ENCODE data around the gene PSMA6.
"Not testable (repeated sequence)": the region's sequence is repeated elsewhere in the genome, so short reads cannot be mapped to it uniquely, and the experiment has no call there.

Gene PSMA6

DNA sequence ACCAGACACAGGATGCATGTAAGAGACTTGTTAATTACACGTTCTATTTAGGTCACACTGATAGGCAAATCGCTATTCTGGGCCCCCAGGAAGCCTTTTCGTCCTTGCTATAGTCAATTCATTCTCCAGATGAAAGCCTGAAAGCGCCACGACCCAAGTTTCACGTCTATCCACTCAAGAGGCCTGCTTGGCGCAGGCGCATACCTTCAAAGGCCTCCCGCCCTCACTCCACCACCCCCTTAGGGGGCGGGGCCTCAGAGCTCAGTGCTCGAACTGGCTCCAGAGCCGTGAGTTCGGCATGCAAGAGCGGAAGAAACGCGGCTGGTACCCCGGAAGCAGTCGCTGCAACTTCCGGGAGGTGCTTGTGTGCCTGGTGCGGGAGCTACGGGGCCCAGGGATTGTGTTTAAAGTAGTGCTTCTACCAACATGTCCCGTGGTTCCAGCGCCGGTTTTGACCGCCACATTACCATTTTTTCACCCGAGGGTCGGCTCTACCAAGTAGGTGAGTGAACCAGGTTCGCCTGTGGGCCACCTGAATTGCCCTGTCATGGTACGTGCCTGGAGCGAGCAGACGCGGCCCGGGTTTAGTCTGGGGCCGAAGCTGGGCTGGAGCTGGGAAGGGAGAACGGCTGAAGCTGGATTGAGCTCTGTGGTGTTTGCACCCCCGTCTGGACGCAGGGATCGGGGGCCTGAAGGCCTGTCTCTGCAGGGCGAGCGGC is at the start of gene PSMA6:
Gene PSMA6, plus strand, starts transcription at position 332 of the 719 bp plus-strand sequence. Its CDS starts 95 bp downstream, at position 427.
- Histone ChIP-seq H3K27me3 (ENCODE audit: control insufficient read depth, insufficient read depth, low read length) (no peaks in the 10 kb centered on the region), H3K36me3 (ENCODE audit: control insufficient read depth, insufficient read depth, low read length) (no peaks in the 10 kb centered on the region), H3K4me3 (ENCODE audit: low read length) (peak within 1 kb of the TSS; percentile 99), H3K27ac (ENCODE audit: low read depth, low read length) (peak within 1 kb of the TSS; percentile 97), H3K4me1 (ENCODE audit: control insufficient read depth, insufficient read depth, low read length) (peaks cover 16% of the 10 kb centered on the region), H3K9ac (ENCODE audit: low read length) (peak within 1 kb of the TSS; percentile 95)

DNA sequence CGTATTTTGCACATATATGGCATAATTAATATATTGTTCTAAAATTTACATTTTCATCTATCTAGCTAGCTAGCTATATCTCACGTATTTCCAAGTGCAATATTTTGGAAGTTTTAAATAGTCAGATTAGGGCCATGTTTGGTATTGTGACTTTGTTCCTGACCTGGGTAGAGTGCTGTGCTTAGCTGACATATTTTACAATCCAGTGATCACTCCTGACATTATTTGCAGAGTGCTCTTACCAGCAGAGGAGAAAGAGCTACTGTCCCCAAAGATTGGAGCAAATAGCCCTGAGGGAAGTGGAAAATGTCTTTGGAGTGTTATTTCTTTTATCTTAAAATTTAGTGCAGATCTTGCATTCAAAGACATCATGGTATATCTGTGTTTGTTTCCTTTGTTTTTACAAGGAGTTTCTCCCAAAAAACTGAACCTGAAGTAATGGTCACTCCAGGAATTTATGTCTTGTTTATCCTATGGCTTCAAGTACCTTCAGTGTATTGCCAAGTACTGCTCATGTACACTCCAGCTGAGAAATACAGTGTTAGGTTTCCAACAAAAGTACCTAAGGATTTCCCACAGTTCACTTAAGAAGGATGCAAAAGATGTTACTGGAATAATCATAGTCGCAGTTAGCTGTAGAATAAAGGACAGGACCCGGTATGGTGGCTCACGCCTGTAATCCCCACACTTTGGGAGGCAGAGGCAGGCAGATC is 49.4 kb upstream of the PSMA6 start:
- no peaks in the 10 kb centered on the region for H3K36me3 ChIP-seq (ENCODE audit: control insufficient read depth, insufficient read depth, low read length)
- no peaks in the 10 kb centered on the region for H3K27me3 ChIP-seq (ENCODE audit: control insufficient read depth, insufficient read depth, low read length)
- H3K9ac ChIP-seq (ENCODE audit: low read length): no peak overlapping the region
- no peak overlapping the region for H3K27ac ChIP-seq (ENCODE audit: low read depth, low read length)
- no peaks in the 10 kb centered on the region for H3K4me1 ChIP-seq (ENCODE audit: control insufficient read depth, insufficient read depth, low read length)
- H3K4me3 ChIP-seq (ENCODE audit: low read length): no peak overlapping the region

DNA sequence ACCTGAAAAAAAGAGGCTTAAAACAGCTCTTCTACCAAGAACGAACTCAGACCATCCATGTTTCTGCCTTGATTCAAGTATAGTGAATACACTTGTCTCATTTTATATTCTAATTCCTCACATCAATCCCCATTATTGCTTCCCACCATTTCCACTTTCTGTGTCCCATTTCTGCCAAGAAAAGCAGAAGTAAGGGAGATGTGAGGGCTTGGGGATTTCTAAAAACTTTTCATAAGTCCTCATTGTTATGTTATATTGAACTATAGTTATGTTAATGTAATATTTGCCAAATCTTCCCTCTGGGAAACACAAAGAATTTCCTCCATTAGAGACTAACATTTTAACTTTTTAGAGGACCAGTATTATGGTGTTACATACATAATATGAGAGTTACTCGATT is 48.2 kb upstream of the PSMA6 start:
- H3K4me1 ChIP-seq (ENCODE audit: control insufficient read depth, insufficient read depth, low read length): no peaks in the 10 kb centered on the region
- H3K36me3 ChIP-seq (ENCODE audit: control insufficient read depth, insufficient read depth, low read length): no peaks in the 10 kb centered on the region

DNA sequence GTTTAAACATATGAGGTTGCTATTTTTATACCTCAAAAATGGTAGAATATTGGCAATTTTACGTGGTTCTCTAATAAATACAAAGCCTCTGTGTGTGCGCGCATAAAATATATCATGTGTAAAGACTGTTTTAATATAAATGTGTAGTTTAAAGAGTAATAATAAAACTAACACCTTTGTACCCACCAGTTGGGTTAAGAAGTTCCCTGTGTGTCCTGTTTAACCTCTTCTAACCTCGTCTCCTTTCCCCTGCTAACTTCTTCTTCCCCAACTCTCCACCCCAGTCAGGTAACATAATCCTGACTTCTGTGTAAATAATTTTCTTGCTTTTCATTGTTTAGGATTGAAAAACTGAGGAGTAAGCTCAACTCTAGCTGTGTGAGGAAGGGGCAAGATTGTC is 47.6 kb upstream of the PSMA6 start:
- no peaks in the 10 kb centered on the region for H3K36me3 ChIP-seq (ENCODE audit: control insufficient read depth, insufficient read depth, low read length)
- no peak overlapping the region for H3K27ac ChIP-seq (ENCODE audit: low read depth, low read length)
- H3K4me3 ChIP-seq (ENCODE audit: low read length): no peak overlapping the region
- no peaks in the 10 kb centered on the region for H3K4me1 ChIP-seq (ENCODE audit: control insufficient read depth, insufficient read depth, low read length)
- H3K9ac ChIP-seq (ENCODE audit: low read length): no peak overlapping the region
- no peaks in the 10 kb centered on the region for H3K27me3 ChIP-seq (ENCODE audit: control insufficient read depth, insufficient read depth, low read length)

More for the DNA sequence above, 48.2 kb upstream of the PSMA6 start:
- Histone ChIP-seq H3K27me3 (ENCODE audit: control insufficient read depth, insufficient read depth, low read length) (no peaks in the 10 kb centered on the region), H3K4me3 (ENCODE audit: low read length) (no peak overlapping the region), H3K27ac (ENCODE audit: low read depth, low read length) (no peak overlapping the region), H3K9ac (ENCODE audit: low read length) (no peak overlapping the region)

DNA sequence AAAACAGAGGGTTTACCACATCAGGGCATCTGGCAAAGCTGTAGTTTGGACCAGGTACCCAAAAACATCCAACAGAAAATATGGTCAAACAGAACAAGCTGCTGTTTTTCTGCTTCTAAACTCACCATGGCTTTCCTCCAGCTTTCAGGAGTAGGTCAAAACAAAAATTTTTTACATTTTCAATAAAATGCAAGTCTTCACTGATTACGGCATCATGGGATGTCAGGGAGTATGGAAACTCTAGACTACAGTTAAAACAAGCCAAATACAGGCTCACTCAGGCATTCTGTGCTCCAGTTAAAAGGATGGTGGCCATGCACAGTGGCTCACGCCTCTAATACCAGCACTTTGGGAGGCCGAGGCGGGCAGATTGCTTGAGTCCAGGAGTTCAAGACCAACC is 47.1 kb upstream of the PSMA6 start:
- no peak overlapping the region for H3K27ac ChIP-seq (ENCODE audit: low read depth, low read length)
- H3K4me1 ChIP-seq (ENCODE audit: control insufficient read depth, insufficient read depth, low read length): no peaks in the 10 kb centered on the region
- H3K4me3 ChIP-seq (ENCODE audit: low read length): no peak overlapping the region
- H3K9ac ChIP-seq (ENCODE audit: low read length): no peak overlapping the region
- no peaks in the 10 kb centered on the region for H3K27me3 ChIP-seq (ENCODE audit: control insufficient read depth, insufficient read depth, low read length)
- H3K36me3 ChIP-seq (ENCODE audit: control insufficient read depth, insufficient read depth, low read length): no peaks in the 10 kb centered on the region

DNA sequence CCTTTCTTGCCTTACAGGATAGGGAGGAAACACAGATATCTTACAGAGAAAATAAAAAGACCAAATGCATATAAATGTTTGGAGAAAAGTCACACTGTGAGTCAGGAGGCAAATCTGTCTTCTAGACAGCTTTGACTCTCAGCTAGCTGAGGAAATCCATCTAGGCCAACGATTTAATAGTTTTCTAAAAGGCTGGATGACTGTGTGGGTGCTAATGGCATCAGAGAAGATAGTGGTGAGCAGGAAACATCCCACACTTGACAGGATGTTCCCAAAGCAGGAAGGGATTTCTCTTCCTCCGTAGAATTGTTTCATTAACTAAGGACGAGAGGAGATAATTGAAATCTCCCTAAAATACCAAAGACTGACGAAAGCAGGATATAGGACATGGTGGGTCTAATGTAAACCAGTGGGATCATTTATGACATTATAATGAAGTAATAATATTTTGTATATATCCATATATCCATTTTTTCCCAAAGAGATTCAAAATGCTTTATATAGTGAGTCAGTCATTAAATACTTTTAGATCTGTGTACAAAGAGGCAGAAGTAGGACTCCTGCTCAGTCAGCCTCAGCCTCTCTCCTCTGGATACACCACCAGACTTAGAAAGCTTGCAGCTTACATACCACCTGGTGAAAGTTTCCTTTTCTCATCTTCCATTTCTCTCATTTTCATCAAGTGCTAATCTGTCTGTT is 44.3 kb upstream of the PSMA6 start:
- no peak overlapping the region for H3K4me3 ChIP-seq (ENCODE audit: low read length)
- H3K9ac ChIP-seq (ENCODE audit: low read length): no peak overlapping the region
- no peaks in the 10 kb centered on the region for H3K27me3 ChIP-seq (ENCODE audit: control insufficient read depth, insufficient read depth, low read length)
- H3K36me3 ChIP-seq (ENCODE audit: control insufficient read depth, insufficient read depth, low read length): no peaks in the 10 kb centered on the region
- no peaks in the 10 kb centered on the region for H3K4me1 ChIP-seq (ENCODE audit: control insufficient read depth, insufficient read depth, low read length)
- H3K27ac ChIP-seq (ENCODE audit: low read depth, low read length): no peak overlapping the region

DNA sequence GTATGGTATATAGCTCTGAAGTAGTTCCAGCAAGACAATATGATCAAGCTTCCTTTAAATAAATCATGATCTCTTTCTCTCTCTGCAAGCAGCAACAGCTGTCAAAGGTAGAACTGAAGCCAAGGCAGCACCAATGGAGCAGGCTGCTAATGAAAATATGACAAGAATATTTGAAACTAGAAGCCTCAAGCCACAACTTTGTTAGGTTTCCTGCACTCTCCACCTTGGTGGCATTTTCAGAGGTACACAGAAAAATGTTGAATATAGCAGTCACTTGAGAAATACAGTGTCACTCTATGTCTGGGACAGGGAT is 43.8 kb upstream of the PSMA6 start:
- H3K9ac ChIP-seq (ENCODE audit: low read length): no peak overlapping the region
- no peak overlapping the region for H3K4me3 ChIP-seq (ENCODE audit: low read length)
- H3K27ac ChIP-seq (ENCODE audit: low read depth, low read length): no peak overlapping the region
- H3K27me3 ChIP-seq (ENCODE audit: control insufficient read depth, insufficient read depth, low read length): no peaks in the 10 kb centered on the region
- H3K4me1 ChIP-seq (ENCODE audit: control insufficient read depth, insufficient read depth, low read length): no peaks in the 10 kb centered on the region
- H3K36me3 ChIP-seq (ENCODE audit: control insufficient read depth, insufficient read depth, low read length): no peaks in the 10 kb centered on the region

DNA sequence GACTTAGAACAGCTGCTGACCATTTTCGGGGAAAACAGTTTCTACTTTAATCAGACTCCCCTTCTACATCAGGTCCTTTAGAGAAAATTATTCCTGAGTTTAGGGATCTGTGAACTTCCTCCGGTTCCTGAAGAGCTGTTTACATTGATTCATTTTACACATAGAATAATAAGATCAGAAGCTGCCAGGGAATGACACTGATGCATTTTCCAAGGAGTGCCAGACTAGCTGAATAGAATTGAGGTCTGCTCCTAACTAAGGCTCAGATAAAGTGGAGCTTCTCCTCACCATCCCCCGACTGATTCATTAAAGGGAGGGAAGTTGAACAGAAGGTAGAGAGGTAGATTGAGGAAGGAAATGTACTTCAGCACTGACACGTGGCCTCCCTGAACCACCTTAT is 41.9 kb upstream of the PSMA6 start:
- no peaks in the 10 kb centered on the region for H3K27me3 ChIP-seq (ENCODE audit: control insufficient read depth, insufficient read depth, low read length)
- no peak overlapping the region for H3K4me3 ChIP-seq (ENCODE audit: low read length)
- no peaks in the 10 kb centered on the region for H3K4me1 ChIP-seq (ENCODE audit: control insufficient read depth, insufficient read depth, low read length)
- no peaks in the 10 kb centered on the region for H3K36me3 ChIP-seq (ENCODE audit: control insufficient read depth, insufficient read depth, low read length)
- no peak overlapping the region for H3K9ac ChIP-seq (ENCODE audit: low read length)
- H3K27ac ChIP-seq (ENCODE audit: low read depth, low read length): no peak overlapping the region

DNA sequence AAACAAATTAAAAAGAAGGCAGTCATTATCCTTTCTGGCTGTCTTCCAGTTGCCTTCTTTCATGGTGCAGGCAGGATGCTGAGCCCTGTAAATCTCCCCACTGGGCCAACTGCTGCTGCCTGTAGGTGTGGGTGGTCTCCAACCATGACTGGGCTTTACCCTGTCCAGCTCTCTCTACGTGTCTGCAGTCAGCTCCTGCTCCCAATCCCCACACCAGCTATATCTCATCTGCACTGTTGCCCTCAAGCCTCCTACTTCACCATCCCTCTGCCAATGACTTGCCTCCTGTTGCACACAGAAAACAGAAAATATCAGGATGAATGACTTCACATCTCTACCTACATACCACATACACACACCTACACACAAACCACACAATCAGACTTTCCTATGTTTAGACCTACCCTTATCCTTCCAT is 39.7 kb upstream of the PSMA6 start:
- Histone ChIP-seq H3K27me3 (ENCODE audit: control insufficient read depth, insufficient read depth, low read length) (no peaks in the 10 kb centered on the region), H3K27ac (ENCODE audit: low read depth, low read length) (no peak overlapping the region), H3K36me3 (ENCODE audit: control insufficient read depth, insufficient read depth, low read length) (no peaks in the 10 kb centered on the region), H3K4me1 (ENCODE audit: control insufficient read depth, insufficient read depth, low read length) (no peaks in the 10 kb centered on the region), H3K9ac (ENCODE audit: low read length) (no peak overlapping the region), H3K4me3 (ENCODE audit: low read length) (no peak overlapping the region)

DNA sequence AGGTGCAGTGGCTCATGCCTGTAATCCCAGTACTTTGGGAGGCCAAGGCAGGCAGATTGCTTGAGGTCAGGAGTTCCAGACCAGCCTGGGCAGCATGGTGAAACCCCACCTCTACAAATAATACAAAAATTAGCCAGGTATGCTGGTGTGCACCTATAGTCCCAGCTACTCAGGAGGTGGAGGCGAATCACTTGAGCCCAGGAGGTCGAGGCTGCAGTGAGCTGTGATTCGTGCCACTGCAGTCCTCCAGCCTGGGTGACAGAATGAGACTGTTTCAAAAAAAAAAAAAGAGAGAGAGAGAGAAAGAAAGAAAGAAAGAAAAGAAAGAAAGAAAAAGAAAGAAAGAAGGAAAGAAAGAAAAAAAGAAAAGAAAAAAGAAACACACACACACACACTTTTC is 39.1 kb upstream of the PSMA6 start:
- not testable (repeated sequence) for H3K27ac ChIP-seq (ENCODE audit: low read depth, low read length); H3K9ac ChIP-seq (ENCODE audit: low read length); H3K27me3 ChIP-seq (ENCODE audit: control insufficient read depth, insufficient read depth, low read length); H3K4me3 ChIP-seq (ENCODE audit: low read length); H3K36me3 ChIP-seq (ENCODE audit: control insufficient read depth, insufficient read depth, low read length); H3K4me1 ChIP-seq (ENCODE audit: control insufficient read depth, insufficient read depth, low read length)

DNA sequence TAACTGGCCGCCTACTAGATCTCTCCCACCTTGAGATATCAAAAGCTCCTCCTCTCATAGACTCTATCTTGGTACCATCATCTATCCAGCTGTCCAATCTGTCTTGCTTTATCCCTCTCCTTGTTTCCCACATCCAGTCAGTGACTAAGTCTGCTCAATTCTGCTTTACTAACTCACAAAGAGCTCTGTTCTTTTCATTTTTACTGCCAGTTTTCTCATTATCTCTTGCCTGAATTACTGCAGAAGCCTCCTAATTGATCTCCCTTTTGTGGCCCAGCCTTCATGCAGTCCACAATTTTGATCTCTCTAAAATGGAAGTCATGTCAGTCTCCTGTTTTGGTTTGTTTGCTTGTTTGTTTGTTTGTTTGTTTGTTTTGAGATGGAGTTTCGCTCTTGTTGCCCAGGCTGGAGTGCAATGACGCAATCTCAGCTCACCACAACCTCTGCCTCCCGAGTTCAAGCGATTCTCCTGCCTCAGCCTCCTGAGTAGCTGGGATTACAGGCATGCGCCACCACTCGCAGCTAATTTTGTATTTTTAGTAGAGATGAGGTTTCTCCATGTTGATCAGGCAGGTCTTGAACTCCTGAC is 38.1 kb upstream of the PSMA6 start:
- H3K27me3 ChIP-seq (ENCODE audit: control insufficient read depth, insufficient read depth, low read length); H3K27ac ChIP-seq (ENCODE audit: low read depth, low read length); H3K36me3 ChIP-seq (ENCODE audit: control insufficient read depth, insufficient read depth, low read length); H3K9ac ChIP-seq (ENCODE audit: low read length); H3K4me3 ChIP-seq (ENCODE audit: low read length); H3K4me1 ChIP-seq (ENCODE audit: control insufficient read depth, insufficient read depth, low read length): not testable (repeated sequence)

DNA sequence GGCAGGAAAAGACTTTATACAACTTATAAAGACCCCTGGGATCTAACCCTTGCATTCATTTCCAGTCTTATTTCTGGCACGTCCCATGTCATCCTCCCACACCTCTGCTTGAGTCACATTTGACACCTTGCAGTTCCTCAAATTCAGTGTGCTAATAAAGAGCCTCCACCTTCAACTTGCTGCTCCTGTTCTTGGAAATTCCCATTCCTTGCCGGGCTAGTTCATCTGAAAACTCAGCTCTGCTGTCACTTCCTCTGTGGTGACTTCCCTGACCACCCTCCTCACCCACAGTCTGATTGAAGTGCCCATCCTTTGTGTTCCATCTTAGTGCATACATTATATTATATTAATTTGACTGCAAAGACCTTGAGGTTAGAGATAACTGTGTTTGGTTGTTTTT is 37.4 kb upstream of the PSMA6 start:
- H3K9ac ChIP-seq (ENCODE audit: low read length): no peak overlapping the region
- no peaks in the 10 kb centered on the region for H3K27me3 ChIP-seq (ENCODE audit: control insufficient read depth, insufficient read depth, low read length)
- H3K36me3 ChIP-seq (ENCODE audit: control insufficient read depth, insufficient read depth, low read length): no peaks in the 10 kb centered on the region
- no peaks in the 10 kb centered on the region for H3K4me1 ChIP-seq (ENCODE audit: control insufficient read depth, insufficient read depth, low read length)
- no peak overlapping the region for H3K4me3 ChIP-seq (ENCODE audit: low read length)
- H3K27ac ChIP-seq (ENCODE audit: low read depth, low read length): no peak overlapping the region

Data from rectal smooth muscle tissue (tissue), 1 donor.